GM06990 (cell line): ENCODE data around the gene PDE6C.

Experiments
- DNase-seq: peaks from one replicate; pipeline ENCODE4 v3.0.0-alpha.2; 2011; ENCODE audit not compliant: insufficient read length; ENCODE audit errors: extremely low read depth
- H3K27me3 ChIP-seq: replicated peaks from 2 replicates; pipeline ENCODE4 v1.6.0; 2011; ENCODE audit warnings: low read length; ENCODE audit not compliant: control insufficient read depth, insufficient read depth
- H3K36me3 ChIP-seq: 2 replicates; pipeline ENCODE4 v1.5.1; 2011; ENCODE audit warnings: low read length; ENCODE audit not compliant: control insufficient read depth, insufficient read depth
- H3K4me3 ChIP-seq: replicated peaks from 2 replicates; pipeline ENCODE4 v1.5.1; 2011; ENCODE audit warnings: low read depth, mild to moderate bottlenecking, control low read depth, low read length
- CTCF ChIP-seq: IDR thresholded peaks from 2 replicates; pipeline ENCODE4 v1.5.1; 2011; ENCODE audit warnings: low read length, control low read depth, mild to moderate bottlenecking, inconsistent platforms; ENCODE audit not compliant: insufficient read depth, poor library complexity, severe bottlenecking

Gene PDE6C

GRCh38 chr10:93589648-93590562 is 22.4 kb upstream of the PDE6C start:
- Histone ChIP-seq H3K36me3 (no peaks in the 10 kb centered on the region), H3K4me3 (no peak overlapping the region), H3K27me3 (no peaks in the 10 kb centered on the region)
- DNase-seq = no peak
- TF ChIP-seq CTCF = no peak

DNA sequence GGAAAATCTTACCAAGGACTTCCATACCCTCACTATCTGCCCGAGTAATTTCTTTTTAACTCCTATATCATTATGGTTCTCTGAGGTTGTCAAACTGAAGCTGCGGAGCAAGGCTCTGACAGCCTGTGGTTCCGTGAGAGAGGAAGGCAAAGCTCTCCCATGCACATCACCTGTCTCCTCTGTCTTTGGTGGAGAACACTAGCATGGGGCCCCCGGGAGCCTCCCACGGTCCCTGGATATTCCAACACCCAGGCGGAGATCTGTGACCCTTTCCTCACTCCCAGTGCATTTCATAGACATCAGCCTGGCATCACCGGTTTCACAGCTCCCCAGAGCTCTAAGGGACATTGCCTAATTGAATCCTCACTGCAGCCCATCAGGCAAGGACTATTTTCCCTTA is 21.7 kb upstream of the PDE6C start:
- H3K4me3 ChIP-seq = no peak overlapping the region
- DNase-seq = no peak
- no peak for TF ChIP-seq CTCF
- no peaks in the 10 kb centered on the region for H3K36me3 ChIP-seq
- no peaks in the 10 kb centered on the region for H3K27me3 ChIP-seq

DNA sequence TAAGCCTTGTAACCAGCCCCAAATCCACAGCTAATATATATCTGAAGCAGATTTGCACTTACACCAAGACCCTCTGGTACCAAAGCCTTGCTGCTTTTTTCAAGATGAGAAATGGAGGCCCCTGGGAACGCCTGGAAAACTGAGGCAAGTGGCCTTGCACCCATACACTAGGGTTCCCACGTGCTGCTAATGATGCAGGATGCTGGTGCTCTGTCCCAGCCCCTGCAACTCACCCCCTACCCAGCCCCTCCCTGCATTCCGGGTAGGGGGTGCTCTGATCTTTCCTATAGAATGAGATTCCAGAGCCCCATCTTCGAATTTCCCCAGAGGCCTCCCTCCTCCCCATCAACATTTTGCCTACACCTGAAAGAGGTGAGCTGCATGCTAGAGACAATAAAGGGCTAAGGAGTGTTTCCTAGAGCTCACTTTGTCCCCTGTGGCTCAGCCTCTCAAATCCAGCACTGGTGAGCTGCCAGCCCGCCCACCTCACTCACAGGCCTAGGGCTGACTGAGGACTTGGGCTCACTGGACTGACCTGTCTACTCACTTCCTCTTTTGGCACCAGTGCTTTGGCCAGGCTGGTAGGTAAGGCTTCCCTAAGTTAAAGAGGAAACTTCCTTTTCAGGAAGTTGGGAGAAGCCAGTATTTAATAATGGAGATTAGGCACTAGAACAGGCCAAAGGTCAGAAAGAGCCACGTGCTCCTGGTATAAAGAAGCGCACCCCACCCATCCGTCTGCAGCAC is 21.1 kb upstream of the PDE6C start:
- DNase-seq = no peak
- Histone ChIP-seq H3K27me3 (no peaks in the 10 kb centered on the region), H3K4me3 (no peak overlapping the region), H3K36me3 (no peaks in the 10 kb centered on the region)
- no peak for TF ChIP-seq CTCF

DNA sequence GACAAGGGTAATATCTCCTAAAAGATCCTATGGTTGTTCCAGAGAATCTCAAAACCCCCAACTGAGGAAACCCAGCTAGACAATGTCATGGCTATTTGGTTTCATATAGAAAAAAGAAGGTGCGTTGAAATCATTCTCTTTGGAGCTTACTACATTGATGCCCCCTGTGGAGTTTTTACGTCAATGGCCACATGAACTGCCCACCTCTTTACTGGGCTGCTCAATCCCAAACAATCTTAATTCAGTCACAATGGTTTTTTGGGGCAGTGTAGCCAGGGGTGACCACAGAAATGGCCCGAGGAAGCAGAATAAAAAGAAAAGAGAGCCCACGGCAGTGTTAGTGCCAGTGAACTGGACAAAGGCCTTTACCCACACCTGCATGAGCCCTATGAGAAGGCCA is 19.1 kb upstream of the PDE6C start:
- H3K27me3 ChIP-seq = no peaks in the 10 kb centered on the region; the same call in 1 of the 2 replicates
- no peak for TF ChIP-seq CTCF
- H3K4me3 ChIP-seq = no peak overlapping the region
- DNase-seq = no peak
- no peaks in the 10 kb centered on the region for H3K36me3 ChIP-seq

DNA sequence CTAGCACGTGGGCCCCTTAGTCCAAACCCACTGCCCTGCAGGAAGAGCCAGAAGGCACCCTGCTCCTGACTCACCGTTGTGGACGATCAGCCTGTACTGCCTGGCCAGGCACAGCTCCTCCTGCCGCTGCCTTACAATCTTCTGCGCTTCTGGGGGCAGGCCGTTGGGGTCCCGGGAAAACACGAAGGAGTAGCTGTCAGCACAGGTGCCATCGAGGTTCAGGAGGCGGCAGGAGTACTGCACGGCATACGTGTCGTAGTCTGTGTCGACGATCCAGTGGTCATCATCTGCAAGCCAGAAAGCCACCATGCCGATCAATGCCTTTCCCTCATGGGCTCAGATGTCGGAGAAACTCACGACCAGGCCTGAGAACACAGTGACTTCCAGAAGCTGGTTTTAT is 18.6 kb upstream of the PDE6C start:
- Histone ChIP-seq H3K27me3 (no peaks in the 10 kb centered on the region; the same call in 1 of the 2 replicates), H3K36me3 (no peaks in the 10 kb centered on the region), H3K4me3 (no peak overlapping the region)
- TF ChIP-seq CTCF = no peak
- DNase-seq = no peak
